Ascending aorta (tissue), 2 donors: ENCODE results near the gene FFAR3. TPM values are rescaled to one million over a fixed set of nuclear protein-coding genes. Genes with fewer than 3 reads are reported as not detected.

Experiments
- DNase-seq, 2 donors: peaks; one replicate each; pipeline ENCODE4 v3.0.0-alpha.2; 2019; ENCODE audit warnings: low spot score in 2 of 2
- H3K27ac ChIP-seq, 2 donors: fragments of 200-600 bp; sonication (generic); one replicate each; pipeline ENCODE4 v1.5.1; 2016 to 2017; ENCODE audit warnings: mild to moderate bottlenecking in 1 of 2
- H3K27me3 ChIP-seq: fragments of 200-600 bp; sonication (generic); one replicate; pipeline ENCODE4 v1.5.1; 2017
- H3K36me3 ChIP-seq, 2 donors: fragments of 200-600 bp; sonication (generic); one replicate each; pipeline ENCODE4 v1.5.1; 2016
- H3K4me1 ChIP-seq, 2 donors: fragments of 200-600 bp; sonication (generic); one replicate each; pipeline ENCODE4 v1.5.1; 2016 to 2017; ENCODE audit warnings: mild to moderate bottlenecking in 1 of 2
- H3K4me3 ChIP-seq, 2 donors: fragments of 200-600 bp; sonication (generic); one replicate each; pipeline ENCODE4 v1.5.1; 2016 to 2017; ENCODE audit warnings: mild to moderate bottlenecking in 1 of 2
- H3K9me3 ChIP-seq, 2 donors: fragments of 200-600 bp; sonication (generic); one replicate each; pipeline ENCODE4 v1.5.1; 2016
- intact Hi-C: fragments of 100-400 bp; cut with DNase I; formaldehyde crosslinking; loops from one replicate; pipeline ENCODE4 v1.15.1; 2023
- total RNA-seq: library from RNA; depleted of rRNA; stranded (reverse); fragments of >200 nt; gene quantifications from one replicate; pipeline ENCODE4 v1.1.0, GENCODE V29; 2016
- TF ChIP-seq, protein P1 (sequence below), 3 experiments: fragments of 200-600 bp in 2 of 3; fragments of 450-650 bp in 1 of 3; sonication (generic) in 2 of 3; IDR thresholded peaks; one replicate each; pipeline ENCODE4 v1.5.1; 2016 to 2019; ENCODE audit warnings: antibody characterized with exemption in 3 of 3, mild to moderate bottlenecking in 1 of 3, moderate library complexity in 1 of 3

FFAR3 gene
- total RNA-seq, 1 donor from 2014 or later = not detected

DNA sequence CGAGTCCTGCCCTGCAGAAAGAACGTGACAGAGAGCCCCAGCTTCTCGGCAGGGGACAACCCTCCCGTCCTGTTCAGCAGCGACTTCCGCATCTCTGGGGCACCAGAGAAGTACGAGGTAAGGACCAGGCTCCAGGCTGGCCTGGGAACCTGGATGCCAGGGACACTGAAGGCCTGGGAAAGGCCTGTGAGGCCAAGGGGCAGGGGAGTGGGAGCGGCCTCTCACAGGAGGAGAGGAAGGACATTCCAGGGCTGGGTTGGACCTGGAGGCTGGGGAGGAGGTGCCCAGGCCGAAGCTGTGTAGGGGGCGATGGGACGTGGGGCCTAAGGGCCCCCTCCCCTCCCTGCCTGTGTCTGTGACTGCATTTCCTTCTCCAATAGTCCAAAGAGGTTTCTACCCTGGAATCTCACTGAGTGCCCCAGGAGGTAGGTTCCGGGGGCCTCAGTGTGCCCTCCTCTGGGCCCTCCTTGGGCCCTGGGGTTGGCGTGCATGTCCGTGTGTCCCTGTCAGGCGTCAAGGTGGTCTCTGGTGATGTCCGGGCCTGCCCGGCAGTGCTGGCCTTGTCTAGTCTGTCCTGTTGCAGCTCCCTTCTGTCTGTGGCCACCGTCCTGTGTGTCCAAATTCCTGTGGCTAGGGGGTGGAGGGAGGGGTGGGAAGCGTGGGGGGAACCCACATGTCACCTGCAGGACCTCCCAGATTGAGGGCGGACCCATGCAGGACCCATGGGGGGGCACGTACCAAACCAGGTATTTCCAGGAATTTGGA, 46.2 kb upstream of the FFAR3 start:
- Histone ChIP-seq H3K4me3 (no peak overlapping the region), H3K4me1 (no peaks in the 10 kb centered on the region), H3K36me3 (no peaks in the 10 kb centered on the region), H3K27me3 (no peaks in the 10 kb centered on the region), H3K9me3 (no peaks in the 10 kb centered on the region), H3K27ac (no peak overlapping the region)
- no peak for DNase-seq
- intact Hi-C loops = no loop called here
- TF ChIP-seq, protein P1, sequence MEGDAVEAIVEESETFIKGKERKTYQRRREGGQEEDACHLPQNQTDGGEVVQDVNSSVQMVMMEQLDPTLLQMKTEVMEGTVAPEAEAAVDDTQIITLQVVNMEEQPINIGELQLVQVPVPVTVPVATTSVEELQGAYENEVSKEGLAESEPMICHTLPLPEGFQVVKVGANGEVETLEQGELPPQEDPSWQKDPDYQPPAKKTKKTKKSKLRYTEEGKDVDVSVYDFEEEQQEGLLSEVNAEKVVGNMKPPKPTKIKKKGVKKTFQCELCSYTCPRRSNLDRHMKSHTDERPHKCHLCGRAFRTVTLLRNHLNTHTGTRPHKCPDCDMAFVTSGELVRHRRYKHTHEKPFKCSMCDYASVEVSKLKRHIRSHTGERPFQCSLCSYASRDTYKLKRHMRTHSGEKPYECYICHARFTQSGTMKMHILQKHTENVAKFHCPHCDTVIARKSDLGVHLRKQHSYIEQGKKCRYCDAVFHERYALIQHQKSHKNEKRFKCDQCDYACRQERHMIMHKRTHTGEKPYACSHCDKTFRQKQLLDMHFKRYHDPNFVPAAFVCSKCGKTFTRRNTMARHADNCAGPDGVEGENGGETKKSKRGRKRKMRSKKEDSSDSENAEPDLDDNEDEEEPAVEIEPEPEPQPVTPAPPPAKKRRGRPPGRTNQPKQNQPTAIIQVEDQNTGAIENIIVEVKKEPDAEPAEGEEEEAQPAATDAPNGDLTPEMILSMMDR (IDR thresholded peaks at IDR 0.05) = no peak

DNA sequence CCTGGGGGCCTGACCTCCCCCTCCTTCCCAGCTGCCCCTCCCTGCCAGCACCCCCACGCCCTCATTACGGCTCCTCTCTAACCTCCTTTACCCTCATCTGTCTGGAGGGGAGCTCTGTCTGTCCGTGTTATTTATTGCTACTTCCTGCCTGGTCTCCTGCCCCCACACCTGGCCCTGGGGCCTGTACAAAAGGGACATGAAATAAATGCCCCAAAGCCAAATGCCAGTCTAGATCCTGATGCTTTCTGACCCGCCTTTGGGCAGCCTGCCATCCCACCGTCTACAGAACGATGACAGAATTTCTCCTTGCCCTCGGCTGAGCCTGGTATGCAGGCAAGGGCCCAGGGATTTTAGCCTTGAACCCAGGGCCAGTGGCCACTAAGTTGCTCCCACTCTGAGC, 44.7 kb upstream of the FFAR3 start:
- Histone ChIP-seq H3K27me3 (no peaks in the 10 kb centered on the region), H3K9me3 (no peaks in the 10 kb centered on the region), H3K4me1 (no peaks in the 10 kb centered on the region), H3K36me3 (no peaks in the 10 kb centered on the region), H3K27ac (no peak overlapping the region), H3K4me3 (no peak overlapping the region)
- intact Hi-C loops = no loop called here
- TF ChIP-seq, protein P1 (IDR thresholded peaks at IDR 0.05) = no peak
- no peak for DNase-seq

DNA sequence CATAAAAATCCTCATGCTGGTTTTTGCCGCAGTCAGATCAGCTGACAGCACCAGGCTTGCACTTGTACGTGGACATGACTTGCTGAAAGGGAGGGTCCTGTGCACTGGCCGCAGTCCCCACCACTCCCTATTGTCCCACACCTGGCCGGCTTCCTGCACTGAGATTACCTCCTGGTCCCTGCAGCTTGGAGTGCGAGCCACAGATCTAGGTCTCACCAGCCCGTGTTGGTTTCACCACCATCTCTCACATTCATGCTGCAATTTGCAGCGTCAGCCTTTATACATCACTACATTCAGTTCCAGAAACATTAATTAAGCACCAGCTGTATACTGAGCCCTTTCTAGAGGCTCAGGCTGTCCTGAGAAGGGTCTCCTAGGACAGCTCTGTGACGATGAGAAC, 44.2 kb upstream of the FFAR3 start:
- no peaks in the 10 kb centered on the region for H3K4me1 ChIP-seq

DNA sequence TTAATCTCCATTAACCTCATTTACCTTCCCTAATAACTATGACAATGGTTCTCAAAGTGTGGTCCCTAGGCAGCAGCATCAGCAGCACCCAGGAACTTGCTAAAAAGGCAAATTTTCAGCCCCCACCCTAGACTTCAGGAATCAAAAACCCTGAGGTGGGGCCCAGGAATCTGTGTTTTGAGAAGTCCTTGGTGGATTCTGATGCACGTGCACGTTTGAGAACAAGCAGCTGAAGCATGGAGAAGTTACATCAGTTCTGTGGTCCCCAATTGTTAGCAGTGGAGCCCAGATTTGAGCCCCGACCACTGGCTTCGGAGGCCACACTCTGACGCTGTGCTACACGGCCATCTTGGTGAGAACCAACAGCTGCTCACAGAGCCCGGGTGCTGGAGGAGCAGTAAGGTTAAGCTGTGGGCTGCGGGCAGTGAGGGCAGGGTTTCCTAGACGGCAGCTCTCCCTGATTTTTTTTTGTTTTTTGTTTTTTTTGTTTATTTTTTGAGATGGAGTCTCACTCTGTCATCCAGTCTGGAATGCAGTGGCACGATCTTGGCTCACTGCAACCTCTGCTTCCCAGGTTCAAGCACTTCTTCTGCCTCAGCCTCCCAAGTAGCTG, 43.3 kb upstream of the FFAR3 start:
- Histone ChIP-seq H3K4me1 (no peaks in the 10 kb centered on the region), H3K9me3 (no peaks in the 10 kb centered on the region), H3K4me3 (no peak overlapping the region), H3K27me3 (no peaks in the 10 kb centered on the region), H3K36me3 (no peaks in the 10 kb centered on the region), H3K27ac (no peak overlapping the region)
- TF ChIP-seq, protein P1 (IDR thresholded peaks at IDR 0.05) = no peak
- no peak for DNase-seq
- intact Hi-C loops = no loop called here

More for the DNA sequence above, 44.2 kb upstream of the FFAR3 start:
- no peak for DNase-seq
- Histone ChIP-seq H3K36me3 (no peaks in the 10 kb centered on the region), H3K4me3 (no peak overlapping the region), H3K9me3 (no peaks in the 10 kb centered on the region), H3K27ac (no peak overlapping the region), H3K27me3 (no peaks in the 10 kb centered on the region)
- intact Hi-C loops = no loop called here
- TF ChIP-seq, protein P1 (IDR thresholded peaks at IDR 0.05) = no peak

DNA sequence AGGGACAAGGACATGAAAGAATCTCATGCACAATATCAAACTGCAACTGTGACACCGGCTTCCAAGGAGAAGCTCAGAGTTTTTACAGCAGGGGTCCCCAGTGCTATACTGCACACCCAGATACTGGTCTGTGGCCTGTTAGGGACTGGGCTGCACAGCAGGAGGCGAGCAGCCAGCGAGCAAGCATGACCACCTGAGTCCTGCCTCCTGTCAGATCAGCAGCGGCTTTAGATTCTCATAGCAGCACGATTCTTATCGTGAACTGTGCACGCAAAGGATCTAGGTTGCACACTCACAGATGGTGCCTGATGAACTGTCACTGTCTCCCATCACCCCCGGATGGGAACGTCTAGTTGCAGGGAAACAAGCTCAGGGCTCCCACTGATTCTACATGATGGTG, 42.4 kb upstream of the FFAR3 start:
- H3K9me3 ChIP-seq = no peaks in the 10 kb centered on the region
- no peaks in the 10 kb centered on the region for H3K4me1 ChIP-seq
- TF ChIP-seq, protein P1 (IDR thresholded peaks at IDR 0.05) = no peak
- intact Hi-C loops = no loop called here
- no peaks in the 10 kb centered on the region for H3K27me3 ChIP-seq
- H3K36me3 ChIP-seq = no peaks in the 10 kb centered on the region
- H3K27ac ChIP-seq = no peak overlapping the region
- no peak for DNase-seq
- H3K4me3 ChIP-seq = no peak overlapping the region
